GM13977 (cell line): ENCODE data around the gene NHLRC1.

Source experiments
- DNase-seq: peaks from one replicate; pipeline ENCODE4 v3.0.0; 2012; ENCODE audit warnings: low spot score
- CTCF ChIP-seq: IDR thresholded peaks from 2 replicates; pipeline ENCODE4 v1.5.1; 2012; ENCODE audit warnings: mild to moderate bottlenecking, control low read depth; ENCODE audit not compliant: insufficient read depth; ENCODE audit errors: extremely low read depth, missing control alignments
- in situ Hi-C: fragments of 300-500 bp; cut with MboI; formaldehyde crosslinking; loops from one replicate; pipeline ENCODE4 v1.12.0; 2022; ENCODE audit warnings: low sequenced_read_pairs, low pct_unique_long_range_greater_than_20kb, mixed read lengths, inconsistent platforms; ENCODE audit not compliant: unreplicated experiment

NHLRC1 gene

GRCh38 chr6:18122128-18123093 lies at the start of gene NHLRC1:
TSS of gene NHLRC1 (minus strand) at chr6:18122677. CDS start at chr6:18122606, 71 bp downstream.
- peak; percentile 86 for DNase-seq
- in situ Hi-C loops, result no loop called here

GRCh38 chr6:18171871-18172270 lies 49.4 kb upstream of the NHLRC1 start:
- in situ Hi-C loops, result no loop called here
- TF ChIP-seq CTCF, result no peak
- DNase-seq, result no peak

More at GRCh38 chr6:18122128-18123093, at the start of gene NHLRC1:
- TF ChIP-seq CTCF, result peak; percentile 90

GRCh38 chr6:18168264-18168663 lies 45.8 kb upstream of the NHLRC1 start:
- in situ Hi-C loops, result no loop called here
- TF ChIP-seq CTCF, result no peak
- DNase-seq, result no peak

- no peak for TF ChIP-seq CTCF
- DNase-seq, result no peak
- in situ Hi-C loops, result no loop called here
Measured at GRCh38 chr6:18166312-18167036, 44.0 kb upstream of the NHLRC1 start.

GRCh38 chr6:18165751-18166150 lies 43.3 kb upstream of the NHLRC1 start:
- no peak for DNase-seq
- TF ChIP-seq CTCF, result no peak
- in situ Hi-C loops, result no loop called here

GRCh38 chr6:18162401-18162800 lies 39.9 kb upstream of the NHLRC1 start:
- DNase-seq, result no peak
- TF ChIP-seq CTCF, result no peak
- in situ Hi-C loops, result no loop called here
